HG03135 (cell line): Measurements from ENCODE around the gene LAMA5.

Experiments
- ATAC-seq: cut with Tn5 transposase; IDR thresholded peaks from one replicate; pipeline ENCODE4 v1.9.1; 2021; ENCODE audit warnings: mild to moderate bottlenecking, moderate library complexity; ENCODE audit not compliant: unreplicated experiment

Gene LAMA5

GRCh38 chr20:62405108-62405980 is 38.2 kb upstream of the LAMA5 start:
- ATAC-seq = no peak

- no peak for ATAC-seq
Observed at GRCh38 chr20:62404761-62405107, 37.6 kb upstream of the LAMA5 start.

- no peak for ATAC-seq
Observed at GRCh38 chr20:62404112-62404665, 37.1 kb upstream of the LAMA5 start.

GRCh38 chr20:62403331-62403730 is 36.2 kb upstream of the LAMA5 start:
- no peak for ATAC-seq

- ATAC-seq = no peak
Observed at GRCh38 chr20:62402456-62403150, 35.5 kb upstream of the LAMA5 start.

- no peak for ATAC-seq
Observed at GRCh38 chr20:62401331-62401779, 34.2 kb upstream of the LAMA5 start.

GRCh38 chr20:62400541-62400940 is 33.4 kb upstream of the LAMA5 start:
- no peak for ATAC-seq

GRCh38 chr20:62400021-62400420 is 32.9 kb upstream of the LAMA5 start:
- no peak for ATAC-seq

GRCh38 chr20:62398120-62398821 is 31.2 kb upstream of the LAMA5 start:
- ATAC-seq = no peak

GRCh38 chr20:62396367-62397239 is 29.5 kb upstream of the LAMA5 start:
- ATAC-seq = no peak

- ATAC-seq = no peak
Observed at GRCh38 chr20:62395311-62396242, 28.5 kb upstream of the LAMA5 start.

- no peak for ATAC-seq
Observed at GRCh38 chr20:62394248-62395245, 27.4 kb upstream of the LAMA5 start.

GRCh38 chr20:62393830-62394229 is 26.7 kb upstream of the LAMA5 start:
- no peak for ATAC-seq

GRCh38 chr20:62393335-62393665 is 26.2 kb upstream of the LAMA5 start:
- ATAC-seq = no peak

GRCh38 chr20:62392621-62393334 is 25.7 kb upstream of the LAMA5 start:
- ATAC-seq = no peak

GRCh38 chr20:62392077-62392418 is 24.9 kb upstream of the LAMA5 start:
- no peak for ATAC-seq

GRCh38 chr20:62391165-62392076 is 24.3 kb upstream of the LAMA5 start:
- no peak for ATAC-seq
